RWPE1 (cell line): ENCODE measurements around the gene CREB5.

Source experiments
- CTCF ChIA-PET: fragments of 350-600 bp; sonication (Branson Sonifier 250); formaldehyde crosslinking; extraction: SDS; loops from one replicate; lab custom pipeline; 2021; lab: Yijun Ruan, JAX
- POLR2A ChIA-PET: fragments of 400-600 bp; formaldehyde crosslinking; extraction: SDS; loops from one replicate; lab custom pipeline; 2020; ENCODE audit warnings: antibody characterized with exemption; ENCODE audit not compliant: low non-redundant PET; lab: Yijun Ruan, JAX
- DNase-seq: peaks from one replicate; pipeline ENCODE4 v3.0.0; 2012; ENCODE audit warnings: low spot score
- H3K27ac ChIP-seq: fragments of 450-650 bp; 2 replicates; pipeline ENCODE4 v1.5.1; 2017
- CTCF ChIP-seq: fragments of 450-650 bp; conservative IDR thresholded peaks from 2 replicates; pipeline ENCODE4 v1.5.1; 2017; ENCODE audit warnings: low read depth, mild to moderate bottlenecking

Gene CREB5

GRCh38 chr7:28748933-28749584 is 336.7 kb downstream of the CREB5 start:
- ChIA-PET POLR2A (no interaction called here), CTCF (no interaction called here)
- peak overlapping the region; percentile 66 for H3K27ac ChIP-seq
- TF ChIP-seq CTCF: no peak; the same call in 1 of the 2 replicates
- DNase-seq: peak; percentile 74

GRCh38 chr7:28749638-28750037 is 337.3 kb downstream of the CREB5 start:
- ChIA-PET POLR2A (no interaction called here), CTCF (no interaction called here)
- no peak for DNase-seq
- no peak overlapping the region for H3K27ac ChIP-seq
- no peak for TF ChIP-seq CTCF

GRCh38 chr7:28750981-28751380 is 338.7 kb downstream of the CREB5 start:
- ChIA-PET POLR2A (no interaction called here), CTCF (no interaction called here)
- DNase-seq: no peak
- no peak overlapping the region for H3K27ac ChIP-seq
- TF ChIP-seq CTCF: no peak

- DNase-seq: no peak
- TF ChIP-seq CTCF: no peak
- ChIA-PET CTCF (interaction anchor here (0.5 to 0.6 kb wide), 2 partner anchors 41 to 94 kb away, joined by 3 to 6 read pairs; no protein-coding TSS in a partner anchor), POLR2A (no interaction called here)
- H3K27ac ChIP-seq: no peak overlapping the region
Observed at GRCh38 chr7:28753613-28754012, 341.3 kb downstream of the CREB5 start.

GRCh38 chr7:28754027-28754426 is 341.7 kb downstream of the CREB5 start:
- ChIA-PET CTCF (interaction anchor here (0.5 kb wide), 1 partner anchor 93 kb away, joined by 6 read pairs; no protein-coding TSS in a partner anchor), POLR2A (no interaction called here)
- no peak for DNase-seq
- H3K27ac ChIP-seq: no peak overlapping the region
- no peak for TF ChIP-seq CTCF

- no peak overlapping the region for H3K27ac ChIP-seq
- ChIA-PET CTCF (no interaction called here), POLR2A (no interaction called here)
- DNase-seq: no peak
- TF ChIP-seq CTCF: no peak
Observed at GRCh38 chr7:28754447-28754846, 342.1 kb downstream of the CREB5 start.
